ENCODE data around the gene YWHAQ. TPM values are rescaled to one million over a fixed set of nuclear protein-coding genes. Genes with fewer than 3 reads are reported as not detected.

Gene YWHAQ
- total RNA-seq, 3 donors from 2014 or later (not counting 1 experiment from before 2014, with no cell fraction given), result 227 to 240 (median 238) TPM

DNA sequence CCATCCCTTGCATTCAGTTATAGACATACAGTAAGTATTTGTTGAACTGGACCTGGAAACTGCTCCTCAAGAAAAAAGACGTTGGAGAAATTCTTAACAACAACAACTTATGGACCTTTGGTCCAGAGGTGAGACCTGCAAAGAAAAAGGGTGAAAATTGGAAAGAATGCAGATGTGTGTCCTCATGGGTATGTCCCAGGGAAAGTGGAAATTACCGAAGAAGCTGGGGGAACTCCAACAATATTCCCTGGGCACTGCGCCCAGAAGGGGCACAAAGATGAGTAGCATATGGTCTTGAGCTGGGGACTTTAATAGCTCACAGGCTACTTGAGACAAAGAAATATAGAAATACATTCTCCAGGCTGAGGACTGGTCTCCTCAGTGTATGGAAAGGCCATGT is 35.5 kb upstream of the YWHAQ start:
- TF ChIP-seq, protein P1, sequence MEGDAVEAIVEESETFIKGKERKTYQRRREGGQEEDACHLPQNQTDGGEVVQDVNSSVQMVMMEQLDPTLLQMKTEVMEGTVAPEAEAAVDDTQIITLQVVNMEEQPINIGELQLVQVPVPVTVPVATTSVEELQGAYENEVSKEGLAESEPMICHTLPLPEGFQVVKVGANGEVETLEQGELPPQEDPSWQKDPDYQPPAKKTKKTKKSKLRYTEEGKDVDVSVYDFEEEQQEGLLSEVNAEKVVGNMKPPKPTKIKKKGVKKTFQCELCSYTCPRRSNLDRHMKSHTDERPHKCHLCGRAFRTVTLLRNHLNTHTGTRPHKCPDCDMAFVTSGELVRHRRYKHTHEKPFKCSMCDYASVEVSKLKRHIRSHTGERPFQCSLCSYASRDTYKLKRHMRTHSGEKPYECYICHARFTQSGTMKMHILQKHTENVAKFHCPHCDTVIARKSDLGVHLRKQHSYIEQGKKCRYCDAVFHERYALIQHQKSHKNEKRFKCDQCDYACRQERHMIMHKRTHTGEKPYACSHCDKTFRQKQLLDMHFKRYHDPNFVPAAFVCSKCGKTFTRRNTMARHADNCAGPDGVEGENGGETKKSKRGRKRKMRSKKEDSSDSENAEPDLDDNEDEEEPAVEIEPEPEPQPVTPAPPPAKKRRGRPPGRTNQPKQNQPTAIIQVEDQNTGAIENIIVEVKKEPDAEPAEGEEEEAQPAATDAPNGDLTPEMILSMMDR (IDR thresholded peaks at IDR 0.05), result no peak
- 86% methylated on average over 2 of the region's 3 CpGs for WGBS (ENCODE audit: insufficient coverage)
- H3K27ac ChIP-seq (ENCODE audit: low read length), result no peak overlapping the region

DNA sequence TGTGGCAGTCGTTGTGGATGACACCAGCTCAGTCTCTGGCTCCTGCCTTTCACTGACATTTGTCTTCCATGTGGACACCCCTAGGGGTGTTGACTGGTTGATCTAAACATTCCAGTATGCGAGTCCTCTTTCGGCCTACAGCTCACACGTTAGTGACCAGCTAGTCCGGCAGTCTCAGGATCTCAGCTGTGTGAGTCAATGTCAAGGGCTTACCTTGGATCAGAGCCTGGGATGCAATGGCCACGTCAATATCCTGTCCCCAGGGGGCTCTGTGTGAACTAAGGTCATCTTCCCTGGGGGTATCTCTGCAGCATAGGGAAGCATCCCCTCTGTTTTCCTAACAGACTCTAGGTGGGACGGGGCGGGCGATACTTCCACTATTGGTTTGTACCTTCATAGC is 35.1 kb upstream of the YWHAQ start:
- TF ChIP-seq, protein P1 (IDR thresholded peaks at IDR 0.05), result no peak
- Mint-ChIP-seq H3K4me1 (peaks cover 20 to 23% of the 10 kb centered on the region in 2 donors), H3K4me3 (no peak overlapping the region), H3K9me3 (no peaks in the 10 kb centered on the region), H3K27me3 (ENCODE audit: low read depth in 2 of 2) (peaks cover 0 to 2% of the 10 kb centered on the region in 2 donors), H3K36me3 (no peaks in the 10 kb centered on the region), H3K27ac (no peak overlapping the region)
- intact Hi-C loops (cut with micrococcal nuclease), result no loop called here
- H3K4me1 ChIP-seq (ENCODE audit: control insufficient read depth, insufficient read depth, low read length), result peaks cover 11% of the 10 kb centered on the region
- no peak overlapping the region for H3K27ac ChIP-seq (ENCODE audit: low read length)
- H3K4me3 ChIP-seq (ENCODE audit: low read length), result no peak overlapping the region
- H3K27me3 ChIP-seq (ENCODE audit: control insufficient read depth, insufficient read depth, low read length), result no peaks in the 10 kb centered on the region
- no peaks in the 10 kb centered on the region for H3K9me3 ChIP-seq (ENCODE audit: control insufficient read depth, insufficient read depth, low read length)
- no peaks in the 10 kb centered on the region for H3K36me3 ChIP-seq (ENCODE audit: control insufficient read depth, insufficient read depth, low read length)
- WGBS (ENCODE audit: insufficient coverage), result 96% methylated on average over 9 of the region's 9 CpGs
- DNase-seq (no peak), ATAC-seq (no peak)

More for the DNA sequence above, 35.5 kb upstream of the YWHAQ start:
- Histone ChIP-seq H3K9me3 (ENCODE audit: control insufficient read depth, insufficient read depth, low read length) (no peaks in the 10 kb centered on the region), H3K4me1 (ENCODE audit: control insufficient read depth, insufficient read depth, low read length) (peaks cover 11% of the 10 kb centered on the region), H3K36me3 (ENCODE audit: control insufficient read depth, insufficient read depth, low read length) (no peaks in the 10 kb centered on the region), H3K27me3 (ENCODE audit: control insufficient read depth, insufficient read depth, low read length) (no peaks in the 10 kb centered on the region), H3K4me3 (ENCODE audit: low read length) (no peak overlapping the region)
- Mint-ChIP-seq H3K27ac (no peak overlapping the region), H3K4me3 (no peak overlapping the region), H3K27me3 (ENCODE audit: low read depth in 2 of 2) (peaks cover 0 to 2% of the 10 kb centered on the region in 2 donors), H3K9me3 (no peaks in the 10 kb centered on the region), H3K36me3 (no peaks in the 10 kb centered on the region), H3K4me1 (peaks cover 20 to 23% of the 10 kb centered on the region in 2 donors)
- no peak for DNase-seq
- intact Hi-C loops (cut with micrococcal nuclease), result no loop called here
- no peak for ATAC-seq

DNA sequence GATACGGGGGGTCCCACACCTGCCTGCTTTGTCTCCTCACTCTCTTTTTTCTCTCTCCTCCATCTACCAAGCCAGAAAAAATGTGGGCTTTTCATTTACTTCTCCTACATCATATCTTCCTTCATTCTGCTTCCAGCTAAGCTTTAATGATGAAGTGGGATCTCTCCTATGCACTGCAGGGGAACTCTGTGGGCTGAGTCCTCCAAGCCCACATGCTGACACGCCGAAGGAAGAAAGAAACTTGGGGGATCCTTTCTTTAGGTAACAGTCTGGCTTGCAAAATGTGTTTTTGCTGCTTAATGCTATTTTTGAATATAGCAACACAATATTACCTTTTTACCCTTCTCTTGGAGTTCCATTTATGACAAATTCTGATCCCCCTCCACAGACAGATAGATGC is 33.6 kb upstream of the YWHAQ start:
- whole genome bisulfite sequencing (ENCODE audit: insufficient coverage), result 97% methylated on average over 3 of the region's 3 CpGs
- ATAC-seq, result no peak
- no peak overlapping the region for H3K27ac Mint-ChIP-seq

More for the DNA sequence above, 33.6 kb upstream of the YWHAQ start:
- Mint-ChIP-seq H3K27me3 (ENCODE audit: low read depth in 2 of 2) (peaks cover 0 to 2% of the 10 kb centered on the region in 2 donors), H3K36me3 (no peaks in the 10 kb centered on the region), H3K9me3 (no peaks in the 10 kb centered on the region), H3K4me3 (peak overlapping the region; percentile 21), H3K4me1 (peaks cover 20 to 23% of the 10 kb centered on the region in 2 donors)
- H3K27me3 ChIP-seq (ENCODE audit: control insufficient read depth, insufficient read depth, low read length), result no peaks in the 10 kb centered on the region
- H3K4me3 ChIP-seq (ENCODE audit: low read length), result no peak overlapping the region
- DNase-seq, result no peak
- intact Hi-C loops (cut with micrococcal nuclease), result no loop called here
- no peaks in the 10 kb centered on the region for H3K9me3 ChIP-seq (ENCODE audit: control insufficient read depth, insufficient read depth, low read length)
- TF ChIP-seq, protein P1 (IDR thresholded peaks at IDR 0.05), result no peak
- peak overlapping the region; percentile 17 for H3K27ac ChIP-seq (ENCODE audit: low read length)
- no peaks in the 10 kb centered on the region for H3K36me3 ChIP-seq (ENCODE audit: control insufficient read depth, insufficient read depth, low read length)
- H3K4me1 ChIP-seq (ENCODE audit: control insufficient read depth, insufficient read depth, low read length), result peaks cover 11% of the 10 kb centered on the region

Measured in natural killer cell (primary cell).